Measurements from ENCODE around the gene TBC1D24.

The TBC1D24 gene

DNA sequence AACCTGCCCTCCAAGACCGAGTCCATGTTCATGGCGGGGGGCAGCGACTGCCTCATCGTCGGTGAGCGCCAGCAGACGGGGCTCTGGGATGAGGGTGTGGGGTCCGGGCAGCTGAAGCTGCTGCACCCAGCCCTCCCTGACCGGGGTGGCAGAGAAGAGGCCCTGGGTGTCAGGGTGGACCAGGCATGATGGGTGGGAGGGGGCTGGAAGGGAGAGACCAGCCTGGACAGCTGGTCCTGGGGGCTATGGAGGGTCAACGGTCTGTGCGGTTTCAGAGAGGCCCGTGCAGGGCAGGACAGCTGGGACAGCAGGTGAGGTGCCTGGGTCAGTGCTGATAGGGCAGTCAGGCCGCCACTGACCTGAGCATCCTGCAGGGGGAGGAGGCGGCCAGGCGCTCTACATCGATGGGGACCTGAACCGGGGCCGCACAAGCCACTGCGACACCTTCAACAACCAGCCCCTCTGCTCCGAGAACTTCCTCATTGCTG lies 25.5 kb downstream of the TBC1D24 start:
- FAIRE-seq: no peak

DNA sequence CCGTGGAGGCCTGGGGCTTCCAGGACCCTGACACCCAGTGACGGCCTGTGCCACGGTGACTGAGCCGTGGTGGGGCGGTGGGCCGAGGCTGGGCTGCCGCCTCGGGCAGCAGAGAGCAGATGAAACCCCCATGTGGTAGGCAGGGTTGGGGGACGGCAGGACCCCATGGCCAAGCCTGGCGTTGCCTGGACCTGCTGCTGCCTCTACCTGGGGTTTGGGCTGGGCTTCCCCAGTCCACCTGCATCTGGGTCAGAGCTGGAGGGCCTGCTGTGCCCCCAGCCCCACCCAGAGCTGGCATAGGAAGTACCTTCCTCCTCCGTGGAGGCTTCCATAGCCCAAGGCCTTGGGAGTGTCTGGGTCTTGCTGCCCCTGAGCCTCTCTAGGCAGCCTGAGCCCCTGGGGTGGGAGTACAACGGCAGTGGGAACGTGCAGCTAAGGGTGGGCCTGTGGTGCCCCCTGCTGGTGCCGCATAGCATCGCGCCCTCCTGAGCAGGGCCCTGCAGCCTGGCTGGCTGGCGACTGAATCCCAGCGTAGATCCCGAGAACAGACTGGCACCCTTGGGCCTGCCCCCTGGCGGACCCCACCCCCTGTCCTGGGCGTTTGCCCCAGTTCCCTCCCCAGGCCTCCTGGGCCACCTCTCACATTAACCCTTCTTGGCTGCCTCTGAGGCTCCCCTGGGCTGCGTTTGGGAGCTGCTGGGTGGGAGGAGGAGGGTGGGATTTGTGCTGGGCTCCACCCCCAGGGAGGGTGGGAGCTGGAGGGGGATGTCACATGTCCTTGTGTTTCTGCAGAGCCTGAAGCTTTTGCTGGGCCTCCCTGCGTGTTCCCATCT lies 26.2 kb downstream of the TBC1D24 start:
- FAIRE-seq: no peak

DNA sequence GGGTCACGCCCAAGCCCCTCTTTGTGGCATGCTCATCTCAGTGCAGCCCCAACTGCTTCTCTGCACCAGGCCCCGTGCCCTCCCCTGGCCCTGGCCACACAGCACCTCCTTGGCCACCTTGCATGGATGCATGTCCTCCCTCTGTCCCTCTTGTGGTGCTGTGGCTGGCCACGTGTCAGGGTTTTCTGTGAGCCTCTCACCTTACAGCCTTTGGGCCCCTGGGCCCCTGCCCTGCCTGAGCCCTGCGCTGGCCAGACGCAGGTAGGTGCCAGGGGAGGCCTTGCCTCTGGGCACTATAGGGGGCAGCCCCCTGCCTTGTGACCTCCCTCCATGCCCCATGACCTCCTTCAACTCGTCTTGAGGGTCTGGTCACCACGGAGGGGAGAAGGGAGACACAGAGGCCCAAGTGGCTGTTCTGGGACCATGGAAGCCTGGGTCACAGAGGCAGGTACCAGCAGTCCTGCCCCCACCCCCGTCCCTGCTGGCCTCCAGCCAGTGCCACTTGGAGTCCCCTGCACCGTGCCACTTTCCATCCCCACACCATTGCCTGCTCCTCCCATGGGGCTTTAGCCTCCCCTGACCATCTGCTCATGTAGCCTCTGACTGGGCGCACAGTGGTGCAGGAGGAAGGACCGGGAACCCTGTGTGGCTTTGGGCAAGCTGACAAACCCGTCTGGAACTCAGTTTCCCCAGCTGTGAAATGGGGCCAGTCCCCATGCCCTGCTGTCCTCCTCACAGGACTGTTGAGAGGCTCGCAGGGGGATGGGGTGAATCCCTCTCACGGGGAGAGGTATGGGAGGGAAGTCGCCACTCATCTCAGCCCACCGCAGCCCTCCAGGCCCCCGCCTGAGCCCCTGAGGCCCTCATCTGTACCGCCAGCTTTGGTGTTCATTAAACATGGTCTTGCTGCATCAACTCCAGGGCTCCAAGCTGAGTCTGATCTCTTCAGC lies 27.3 kb downstream of the TBC1D24 start:
- FAIRE-seq: no peak

DNA sequence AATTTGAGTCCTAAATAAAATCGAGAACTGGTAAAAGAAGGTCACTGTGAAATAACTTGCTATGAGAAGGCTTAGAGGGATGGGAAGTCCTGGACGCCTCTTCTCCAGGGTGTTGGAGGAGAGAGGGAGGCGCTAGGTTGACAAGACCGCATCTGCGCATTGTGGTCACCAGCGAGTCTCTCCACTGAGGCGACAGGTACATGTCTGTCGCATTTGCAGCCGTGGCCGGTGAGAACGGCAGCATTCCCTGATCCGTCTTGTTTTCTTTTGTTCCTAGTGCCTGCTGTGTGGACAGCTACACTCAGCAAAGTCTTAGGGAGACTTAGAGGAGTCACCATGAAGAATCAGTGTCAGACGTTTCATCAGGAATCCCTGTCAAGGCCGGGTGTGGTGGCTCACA lies 30.8 kb downstream of the TBC1D24 start:
- no peak for FAIRE-seq

DNA sequence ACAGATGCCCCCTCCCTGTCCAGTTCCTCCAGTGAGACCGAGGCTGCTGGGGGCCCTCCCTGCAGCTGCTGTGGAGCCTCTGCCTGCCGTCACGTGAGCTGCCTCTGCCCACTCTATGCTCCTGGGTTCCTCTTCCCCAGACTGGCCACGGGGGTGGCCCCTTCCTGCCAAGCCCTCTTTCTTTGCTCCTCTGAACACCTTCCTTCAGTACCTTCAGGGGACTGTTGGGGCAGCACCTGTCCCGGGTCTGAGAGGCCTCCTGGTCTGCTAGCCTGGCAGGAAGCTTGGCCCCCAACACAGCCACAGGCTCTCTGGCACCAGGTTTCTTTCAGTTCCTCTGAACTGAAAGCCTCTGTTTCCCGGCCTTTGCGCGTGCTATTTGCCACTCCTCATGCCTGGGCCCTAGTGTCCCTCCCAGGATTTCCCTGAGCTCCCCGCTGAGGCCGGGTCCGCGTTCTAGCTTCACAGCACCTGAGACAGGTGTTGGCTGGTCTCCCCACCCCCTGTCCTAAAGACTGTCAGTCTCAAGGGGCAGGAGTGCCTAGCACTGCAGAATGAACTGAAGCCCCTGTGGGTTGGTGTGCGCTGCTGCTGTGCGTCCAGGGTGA lies 32.2 kb downstream of the TBC1D24 start:
- no peak for FAIRE-seq

DNA sequence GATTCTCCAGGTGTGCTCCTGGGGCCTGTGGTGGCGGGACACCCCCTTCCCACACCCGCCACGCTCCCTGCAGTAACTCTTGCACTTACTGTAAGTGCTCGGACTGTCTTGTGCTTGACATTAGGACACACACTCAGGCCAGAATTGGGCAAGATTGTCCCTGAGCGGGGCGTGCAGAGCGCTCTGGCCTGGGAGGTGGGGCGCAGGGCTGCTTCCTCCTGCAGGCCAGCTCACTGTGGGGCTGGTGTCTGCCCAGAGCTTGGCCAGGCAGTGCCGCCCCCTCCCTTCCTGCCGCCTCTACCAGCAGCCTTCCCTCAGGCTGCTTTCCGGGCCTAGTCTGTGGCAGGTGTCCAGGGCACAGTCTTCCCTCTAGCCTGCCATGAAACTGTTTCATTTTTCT lies 32.7 kb downstream of the TBC1D24 start:
- FAIRE-seq: no peak

DNA sequence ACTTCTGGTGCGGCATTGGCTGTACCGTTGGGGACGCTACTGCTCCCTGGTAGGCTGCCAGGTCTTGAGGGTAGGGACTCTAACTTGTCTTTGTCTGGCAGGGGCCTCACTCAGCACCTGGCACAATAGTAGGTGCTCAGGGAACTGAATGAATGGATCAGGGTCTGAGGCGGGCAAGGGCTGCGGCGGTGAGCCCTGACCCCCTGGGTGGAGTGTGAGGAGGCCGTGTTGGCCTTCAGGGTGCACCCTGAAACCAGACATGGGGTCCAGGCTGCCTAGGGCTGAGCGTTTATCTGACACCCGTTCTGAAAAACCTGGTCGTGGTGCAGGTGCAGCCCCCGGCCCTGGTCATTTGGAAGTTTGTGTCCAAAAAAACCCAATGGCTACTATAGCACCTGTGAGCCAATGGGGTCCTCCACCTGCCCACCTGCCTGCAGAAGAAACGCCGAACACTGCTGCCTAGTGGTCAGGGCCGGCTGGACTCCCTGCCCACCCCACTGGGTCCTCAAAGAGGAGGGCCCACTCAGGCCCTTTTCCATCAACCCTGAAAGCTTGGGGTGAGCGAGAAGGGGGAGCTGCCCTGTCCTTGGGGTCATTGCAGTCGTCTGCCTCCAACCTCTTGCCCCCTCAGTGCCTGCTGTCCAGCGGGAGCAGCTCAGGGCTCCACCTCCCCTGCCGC lies 33.9 kb downstream of the TBC1D24 start:
- no peak for FAIRE-seq

DNA sequence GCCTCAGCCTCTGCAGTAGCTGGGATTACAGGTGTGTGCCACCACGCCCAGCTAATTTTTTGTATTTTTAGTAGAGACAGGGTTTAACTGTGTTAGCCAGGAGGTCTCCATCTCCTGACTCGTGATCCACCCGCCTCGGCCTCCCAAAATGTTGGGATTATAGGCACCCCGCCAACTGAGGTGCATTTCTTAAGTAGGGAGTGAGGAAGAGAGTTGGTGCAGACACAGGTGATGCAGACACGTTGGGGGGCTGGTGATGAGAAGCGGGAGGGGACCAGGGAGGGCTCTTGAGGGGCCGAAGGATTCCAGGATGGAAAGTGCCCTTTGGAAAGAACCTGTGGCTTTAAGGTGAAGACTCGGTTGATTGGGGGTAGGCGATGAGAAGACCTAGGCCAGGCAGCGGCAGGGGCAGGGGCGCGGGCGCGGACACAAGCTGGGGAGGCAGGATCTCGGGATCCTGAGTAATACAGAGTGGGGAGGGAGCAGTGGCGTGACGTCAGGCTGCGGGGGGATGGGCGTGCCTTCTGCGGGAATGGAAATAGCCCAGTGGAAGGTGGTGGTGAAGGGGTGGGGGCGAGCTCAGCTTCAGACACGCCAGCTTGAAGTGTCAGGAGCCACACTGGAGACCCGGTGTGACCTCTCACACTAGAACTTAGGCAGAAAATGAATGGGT lies 36.3 kb downstream of the TBC1D24 start:
- no peak for FAIRE-seq

DNA sequence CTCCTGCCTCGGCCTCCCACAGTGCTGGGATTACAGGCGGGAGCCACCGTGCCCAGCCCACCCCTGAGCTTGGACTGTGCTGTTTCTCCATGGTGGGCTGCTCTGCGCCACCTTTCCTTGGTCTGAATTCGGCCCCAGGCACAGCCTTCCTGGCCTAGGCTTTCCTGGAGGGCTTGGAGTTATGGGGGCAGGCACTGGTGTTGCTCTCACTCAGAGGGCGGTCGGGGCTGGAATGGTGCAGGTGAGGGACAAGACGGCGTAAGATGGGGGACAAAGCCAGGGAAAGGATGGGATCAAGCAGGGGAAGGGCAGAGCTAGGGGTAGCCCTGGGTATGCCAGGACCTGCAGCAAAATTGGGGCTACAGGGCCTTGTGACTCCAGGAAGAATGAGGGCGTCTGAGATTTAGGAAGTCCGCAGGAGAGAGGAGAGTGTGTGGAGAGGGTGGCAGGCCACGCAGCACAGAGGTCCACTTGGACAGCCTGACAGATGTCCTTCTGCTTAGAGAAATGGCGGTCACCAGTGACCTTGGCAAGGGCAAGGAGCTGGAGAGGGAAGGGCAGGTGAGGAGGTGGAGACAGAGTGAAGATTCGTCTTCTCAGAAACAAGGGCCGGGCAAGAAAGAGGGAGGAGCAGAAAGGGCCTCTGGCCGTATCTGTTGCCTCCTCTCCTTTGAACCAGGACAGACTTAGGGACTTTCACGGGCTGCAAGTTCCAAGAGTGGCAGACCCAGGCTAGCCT lies 37.2 kb downstream of the TBC1D24 start:
- no peak for FAIRE-seq

DNA sequence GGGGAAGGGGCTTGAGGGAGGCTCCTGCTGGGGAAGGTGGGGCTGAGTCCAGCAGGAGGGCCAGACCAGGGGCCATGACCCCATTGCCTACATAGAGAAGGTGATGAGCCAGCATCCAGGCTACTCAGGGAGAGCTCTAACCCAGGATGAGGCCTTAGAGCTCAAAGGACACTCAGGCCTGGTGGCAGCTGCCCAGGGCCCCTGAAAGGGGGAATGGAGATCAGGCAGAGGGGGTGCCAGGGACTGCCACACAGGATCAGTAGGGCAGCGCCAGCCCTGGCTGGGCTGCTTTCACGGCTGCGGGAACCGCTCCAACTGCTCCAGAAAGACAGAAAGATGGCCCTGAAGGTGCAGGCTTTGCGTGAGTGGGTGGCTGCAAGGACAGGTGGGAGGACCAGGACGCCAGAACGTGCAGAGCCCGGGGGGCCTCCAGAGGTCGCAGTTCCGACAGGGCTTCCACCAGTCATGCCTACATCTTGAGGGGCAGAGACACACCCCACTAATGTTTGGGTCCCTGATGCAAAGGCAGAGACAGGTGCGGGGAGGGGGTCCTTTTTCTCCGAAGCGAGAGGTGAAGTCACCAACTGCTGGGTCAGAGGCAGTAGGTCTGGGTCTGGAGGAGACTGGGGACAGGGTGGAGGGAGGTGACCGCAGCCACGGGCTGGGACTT lies 37.9 kb downstream of the TBC1D24 start:
- no peak for FAIRE-seq

DNA sequence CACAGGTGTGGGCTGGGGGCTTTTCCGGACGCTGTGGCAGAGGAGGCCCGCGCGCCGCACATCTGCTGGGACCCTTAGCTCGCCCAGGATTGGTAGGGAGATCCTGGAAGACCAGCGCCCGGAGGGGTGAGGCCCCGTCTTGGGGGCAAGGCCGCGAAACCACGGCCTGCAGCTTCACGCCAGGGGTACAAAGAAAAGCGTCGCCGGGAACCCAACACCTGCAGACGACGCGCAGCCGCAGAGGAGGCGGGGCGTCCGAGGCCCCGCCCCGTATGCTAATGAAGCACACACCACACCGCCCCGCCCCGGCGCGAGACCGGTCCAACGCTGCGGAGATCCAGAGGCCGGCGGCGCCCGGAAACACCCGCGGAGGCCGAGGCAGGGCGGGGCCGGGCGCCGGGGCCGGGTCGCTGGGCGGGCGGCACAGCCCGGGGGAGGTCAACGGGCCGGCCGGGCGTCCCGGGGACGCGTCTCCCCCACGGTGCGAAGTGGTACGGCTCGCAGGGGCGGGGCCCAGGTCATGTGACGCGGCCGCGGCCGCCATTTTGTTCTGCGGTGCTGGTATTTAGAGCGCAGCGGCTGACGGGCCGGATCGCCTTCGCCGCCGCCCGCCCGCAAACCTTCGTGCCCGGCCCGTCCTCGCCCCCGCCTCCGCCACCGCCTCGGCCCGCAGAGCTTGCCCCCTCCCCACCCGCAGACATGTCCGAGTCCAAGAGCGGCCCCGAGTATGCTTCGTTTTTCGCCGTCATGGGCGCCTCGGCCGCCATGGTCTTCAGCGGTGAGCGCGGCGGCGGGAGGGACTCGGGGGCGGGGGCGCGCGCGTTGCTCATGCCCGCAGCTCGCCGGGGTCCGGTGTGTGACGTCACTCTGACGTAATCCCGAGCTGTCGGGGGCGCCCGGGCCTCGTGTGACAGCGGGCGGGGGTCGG lies 38.7 kb downstream of the TBC1D24 start, which contains the start of gene ATP6V0C:
TSS of gene ATP6V0C (plus strand) at position 548 of the 928 bp plus-strand sequence. CDS start at position 700, 152 bp downstream.
- FAIRE-seq: no peak

DNA sequence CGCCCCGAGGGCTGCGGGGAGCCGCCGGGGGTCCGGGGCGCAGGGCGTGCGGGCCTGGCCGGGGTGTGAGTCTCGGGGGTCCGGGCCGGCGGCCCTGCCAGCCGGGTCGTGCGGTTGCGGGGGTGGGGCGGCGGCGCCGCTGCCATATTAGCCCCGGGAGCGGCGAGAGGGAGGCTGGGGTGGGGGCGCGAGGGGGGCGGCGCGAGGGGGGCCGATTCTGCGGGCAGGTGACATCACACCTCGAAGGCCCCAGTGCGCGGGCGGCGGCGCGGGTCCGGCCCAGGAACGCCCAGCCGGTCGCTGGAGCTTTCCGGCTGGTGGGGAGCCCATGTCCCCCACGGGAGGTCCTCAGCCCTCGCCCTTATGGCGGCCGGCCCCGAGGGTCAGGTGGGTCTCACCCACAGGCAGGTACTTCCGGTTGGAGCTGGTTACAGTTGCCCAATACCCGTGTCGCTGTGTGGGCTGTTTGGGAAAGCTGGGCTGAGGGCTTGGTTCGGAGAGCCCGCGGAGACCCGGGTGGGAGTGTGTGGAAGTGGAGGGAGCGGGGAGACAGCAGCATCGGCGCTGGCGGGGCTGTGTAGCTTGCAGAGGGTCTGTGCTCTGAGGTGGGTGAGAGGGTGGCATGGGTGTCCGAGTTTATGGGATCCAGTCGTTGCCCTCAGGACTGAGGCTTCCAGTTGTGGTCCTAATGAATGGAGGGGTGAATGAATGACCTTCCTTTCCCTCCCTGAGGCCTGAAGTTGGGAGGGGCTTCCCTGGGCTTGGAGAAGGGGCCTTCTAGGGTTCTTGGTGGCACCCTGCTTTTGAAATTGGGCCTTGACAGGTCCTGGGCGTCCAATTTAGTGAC lies 39.6 kb downstream of the TBC1D24 start:
- no peak for FAIRE-seq

DNA sequence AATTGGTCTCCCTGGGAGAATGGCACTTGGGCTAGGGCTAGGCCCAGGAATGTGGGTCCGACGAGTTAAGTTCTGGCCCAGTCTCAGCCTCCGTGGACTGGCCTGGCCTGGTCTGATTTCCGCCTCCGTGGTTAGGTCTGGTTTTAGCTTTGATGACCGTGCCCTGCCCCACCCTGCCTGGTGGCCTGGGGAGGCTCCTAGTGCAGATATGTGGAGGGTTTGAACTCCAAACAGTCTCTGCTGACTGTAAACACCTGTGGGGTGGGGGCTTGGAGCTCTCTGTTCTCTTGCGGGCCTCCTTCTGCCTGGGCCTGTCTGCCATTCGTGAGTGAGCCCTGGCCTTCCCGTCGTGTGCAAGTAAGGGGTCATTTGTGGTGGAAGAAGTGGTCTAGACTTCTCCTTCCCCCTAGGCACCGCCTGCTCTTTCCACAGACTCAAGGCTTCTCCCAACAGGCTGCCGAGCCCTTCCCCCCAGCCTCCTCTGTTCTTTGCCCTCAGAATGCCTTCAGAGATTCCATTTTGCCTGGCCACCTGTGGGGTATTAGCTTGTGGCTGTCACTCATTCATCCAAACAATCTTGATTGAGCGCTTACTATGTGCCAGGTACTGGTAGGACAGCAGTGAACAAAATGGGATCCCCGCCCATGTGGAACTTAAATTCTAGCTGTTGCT lies 40.4 kb downstream of the TBC1D24 start:
- no peak for FAIRE-seq

DNA sequence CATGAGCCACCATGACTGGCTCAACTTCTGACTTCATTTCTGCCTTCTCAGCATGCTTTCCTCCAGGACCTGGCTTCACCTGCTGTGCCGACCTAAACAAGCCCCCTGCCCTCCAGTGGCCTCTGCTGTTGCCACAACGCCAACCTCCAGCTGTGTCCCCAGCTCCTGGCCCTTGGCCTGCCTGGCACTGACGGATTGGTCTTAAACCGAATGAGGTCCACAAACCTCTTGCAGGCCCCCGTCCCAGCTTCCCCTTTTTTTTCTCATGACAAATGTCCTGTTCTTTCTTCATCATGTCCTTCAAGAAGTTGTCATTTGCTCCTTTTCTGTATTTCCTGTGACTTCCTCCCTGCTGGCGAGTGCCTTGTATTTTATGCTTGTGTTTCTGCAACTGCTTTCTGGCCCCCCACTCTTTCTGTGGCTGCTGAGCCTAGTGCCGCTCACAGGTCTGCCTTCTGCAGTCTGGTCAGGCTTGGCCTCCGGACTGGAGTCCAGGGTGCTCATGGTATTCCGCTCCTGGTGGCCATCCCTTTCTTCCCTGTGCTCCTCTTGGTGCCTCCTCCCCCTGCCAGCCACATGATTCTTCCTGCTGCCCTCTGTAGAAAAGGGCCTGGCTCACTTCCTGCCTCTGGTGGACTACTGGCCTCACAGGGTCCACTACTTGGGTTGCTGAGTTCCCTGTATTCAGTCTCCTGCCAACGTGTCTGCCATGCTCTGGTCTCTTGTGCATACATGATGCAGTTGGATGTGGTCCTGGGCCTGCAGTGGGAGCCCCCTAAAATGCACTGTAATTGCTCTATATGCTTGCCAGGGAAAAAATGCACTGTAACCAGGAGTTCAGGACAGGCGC lies 41.7 kb downstream of the TBC1D24 start:
- FAIRE-seq: no peak

DNA sequence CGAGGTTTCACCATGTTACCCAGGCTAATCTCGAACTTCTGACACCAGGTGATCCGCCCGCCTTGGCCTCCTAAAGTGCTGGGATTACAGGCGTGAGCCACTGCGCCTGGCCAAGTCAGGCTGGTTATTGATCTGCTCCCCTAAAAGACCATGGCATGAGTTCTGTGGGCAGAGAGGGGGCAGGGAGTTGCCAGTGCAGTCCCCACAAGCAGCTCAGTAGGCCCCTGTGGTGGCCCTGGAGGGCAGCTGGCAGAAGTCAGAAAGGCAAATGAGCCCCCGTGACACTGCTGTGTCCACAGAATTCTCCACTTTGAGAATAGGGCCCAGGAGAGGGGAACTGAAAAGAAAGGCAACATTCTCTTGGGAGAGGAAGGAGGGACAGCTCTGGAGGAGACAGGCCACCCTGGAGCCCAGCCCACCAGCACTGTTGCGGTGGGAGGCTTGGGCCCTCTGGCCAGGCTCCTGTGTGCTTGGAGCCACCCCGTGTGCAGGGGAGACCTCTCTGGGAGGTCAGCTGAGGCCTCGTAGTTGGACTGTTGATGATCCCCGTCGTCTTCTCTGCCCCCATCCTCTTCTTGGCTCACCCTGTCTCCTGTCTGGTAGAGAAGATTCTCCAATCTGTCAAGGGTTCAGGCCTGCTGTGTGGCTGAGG lies 43.2 kb downstream of the TBC1D24 start:
- FAIRE-seq: no peak

All from endometrium (tissue), 2 donors.